ENCODE results near the gene H6PD. TPM values are rescaled to one million over a fixed set of nuclear protein-coding genes. Genes with fewer than 3 reads are reported as not detected.

The H6PD gene
- total RNA-seq, 8 experiments from 2014 or later, result 6.8 to 23.4 (median 9.3) TPM

DNA sequence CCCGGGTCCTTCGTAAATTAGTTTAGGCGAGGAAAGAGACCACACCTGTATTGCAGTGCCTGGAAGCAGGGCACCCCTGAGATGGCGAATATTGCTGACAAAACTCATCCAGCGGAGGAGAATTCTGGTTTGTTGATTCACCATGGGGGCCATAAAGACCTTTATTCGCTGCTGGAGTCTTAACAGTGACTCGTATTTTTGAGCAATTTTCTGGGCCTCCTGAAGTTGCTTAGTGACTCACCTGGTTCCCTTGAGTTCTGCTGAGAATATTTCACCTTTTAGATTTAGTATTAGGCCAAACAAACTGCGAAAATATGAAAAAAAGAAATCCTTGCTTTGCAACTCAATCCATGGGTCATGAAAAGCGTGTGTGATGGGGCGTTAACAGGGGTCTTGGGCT is 20.6 kb upstream of the H6PD start:
- H3K4me1 ChIP-seq (replicated peaks in 1 of 2), result no peaks in the 10 kb centered on the region
- H3K27ac ChIP-seq, result no peak overlapping the region
- no peak for ATAC-seq (replicated peaks in 6 of 8)
- 60 to 89% (median 81%) methylated on average over 1 to 10 of the region's 10 CpGs; no CpG with 5 or more reads in 3 of the 10 experiments for WGBS, 10 experiments
- in situ Hi-C loops (cut with MboI; ENCODE audit: low pct_unique_long_range_greater_than_20kb in 2 of 9, low sequenced_read_pairs in 9 of 9, unreplicated experiment in 9 of 9), result no loop called here
- no peak overlapping the region for H3K4me3 ChIP-seq

- Histone ChIP-seq H3K4me3 (no peak overlapping the region), H3K4me1 (replicated peaks in 1 of 2) (no peaks in the 10 kb centered on the region), H3K27ac (no peak overlapping the region)
- no peak for ATAC-seq (replicated peaks in 6 of 8)
- WGBS, 10 experiments, result 27 to 100% (median 60%) methylated on average over 1 to 5 of the region's 5 CpGs
- in situ Hi-C loops (cut with MboI; ENCODE audit: low pct_unique_long_range_greater_than_20kb in 2 of 9, low sequenced_read_pairs in 9 of 9, unreplicated experiment in 9 of 9), result no loop called here
These were observed 15.7 kb upstream of the H6PD start for GRCh38 chr1:9218917-9219316.

DNA sequence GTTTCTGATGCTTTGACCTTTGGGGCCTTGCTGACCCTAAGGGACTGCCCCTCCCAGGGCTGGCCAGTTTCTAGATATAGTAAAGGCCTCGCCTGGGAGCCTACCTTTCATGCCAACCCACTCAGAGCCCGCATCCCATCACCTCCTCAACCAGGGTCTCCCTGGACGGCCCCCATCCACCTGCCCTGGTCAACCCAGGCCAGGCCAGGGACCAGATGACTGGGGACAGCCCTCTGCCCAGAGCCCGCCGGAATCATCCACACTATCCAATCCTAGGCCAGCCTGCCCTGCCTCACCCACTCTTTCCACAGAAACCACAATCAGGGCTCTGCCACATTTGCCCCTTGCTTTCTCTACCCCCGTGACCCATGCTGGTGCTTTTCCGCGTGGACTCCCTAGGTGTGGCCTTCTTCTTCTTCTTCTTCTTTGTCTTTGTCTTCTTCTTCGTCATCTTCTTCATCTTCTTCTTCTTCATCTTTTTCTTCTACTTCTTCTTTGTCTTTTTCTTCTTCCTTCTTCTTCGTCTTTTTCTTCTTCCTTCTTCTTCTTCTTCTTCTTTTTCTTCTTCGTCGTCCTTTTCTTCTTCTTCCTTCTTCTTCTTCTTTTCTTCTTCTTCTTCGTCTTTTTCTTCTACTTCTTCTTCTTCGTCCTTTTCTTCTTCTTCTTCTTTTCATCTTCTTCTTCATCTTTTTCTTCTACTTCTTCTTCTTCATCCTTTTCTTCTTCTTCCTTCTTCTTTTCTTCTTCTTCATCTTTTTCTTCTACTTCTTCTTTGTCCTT is 11.5 kb upstream of the H6PD start:
- ATAC-seq (replicated peaks in 6 of 8), result no peak
- 69 to 94% (median 88%) methylated on average over 7 to 14 of the region's 14 CpGs for WGBS, 10 experiments
- Histone ChIP-seq H3K4me1 (replicated peaks in 1 of 2) (no peaks in the 10 kb centered on the region), H3K4me3 (no peak overlapping the region), H3K27ac (no peak overlapping the region)
- in situ Hi-C loops (cut with MboI; ENCODE audit: low pct_unique_long_range_greater_than_20kb in 2 of 9, low sequenced_read_pairs in 9 of 9, unreplicated experiment in 9 of 9), result no loop called here

- WGBS, 10 experiments, result 33 to 86% (median 67%) methylated on average over 1 to 9 of the region's 10 CpGs; no CpG with 5 or more reads in 3 of the 10 experiments
- Histone ChIP-seq H3K4me1 (replicated peaks in 1 of 2) (no peaks in the 10 kb centered on the region), H3K27ac (no peak overlapping the region), H3K4me3 (no peak overlapping the region)
- in situ Hi-C loops (cut with MboI; ENCODE audit: low pct_unique_long_range_greater_than_20kb in 2 of 9, low sequenced_read_pairs in 9 of 9, unreplicated experiment in 9 of 9), result no loop called here
- no peak for ATAC-seq (replicated peaks in 6 of 8)
These were observed 9.7 kb upstream of the H6PD start for GRCh38 chr1:9224664-9225410.

GRCh38 chr1:9225411-9225785 is 9.2 kb upstream of the H6PD start:
- no peaks in the 10 kb centered on the region for H3K4me1 ChIP-seq (replicated peaks in 1 of 2)
- 0 to 92% (median 52%) methylated on average over 1 to 4 of the region's 5 CpGs; no CpG with 5 or more reads in 2 of the 10 experiments for WGBS, 10 experiments

DNA sequence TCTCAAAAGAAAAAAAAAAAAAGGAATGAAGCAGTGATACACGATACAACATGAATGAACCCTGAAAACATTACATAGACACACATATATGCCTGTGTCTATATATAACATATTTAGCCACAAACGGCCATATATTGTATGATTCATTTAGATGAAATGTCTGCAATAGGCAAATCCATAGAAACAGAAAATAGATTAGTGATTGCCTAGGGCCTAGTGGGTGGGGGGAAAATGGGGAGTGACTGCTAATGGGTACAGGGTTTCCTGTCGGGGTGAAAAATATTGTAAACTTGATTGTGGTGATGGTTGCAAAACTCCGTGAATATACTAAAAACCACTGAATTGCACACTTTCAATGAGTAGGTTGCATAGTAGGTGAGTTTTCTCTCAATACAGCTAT is 6.0 kb upstream of the H6PD start:
- WGBS, 10 experiments, result 10 to 92% (median 78%) methylated on average over 1 to 4 of the region's 4 CpGs; no CpG with 5 or more reads in 1 of the 10 experiments
- in situ Hi-C loops (cut with MboI; ENCODE audit: low pct_unique_long_range_greater_than_20kb in 2 of 9, low sequenced_read_pairs in 9 of 9, unreplicated experiment in 9 of 9), result no loop called here

More at GRCh38 chr1:9225411-9225785, 9.2 kb upstream of the H6PD start:
- ATAC-seq (replicated peaks in 6 of 8), result no peak
- H3K4me3 ChIP-seq, result no peak overlapping the region
- H3K27ac ChIP-seq, result no peak overlapping the region
- in situ Hi-C loops (cut with MboI; ENCODE audit: low pct_unique_long_range_greater_than_20kb in 2 of 9, low sequenced_read_pairs in 9 of 9, unreplicated experiment in 9 of 9), result no loop called here

GRCh38 chr1:9229549-9229948 is 5.0 kb upstream of the H6PD start:
- in situ Hi-C loops (cut with MboI; ENCODE audit: low pct_unique_long_range_greater_than_20kb in 2 of 9, low sequenced_read_pairs in 9 of 9, unreplicated experiment in 9 of 9), result no loop called here
- no peak for ATAC-seq (replicated peaks in 6 of 8)
- 83 to 100% (median 92%) methylated on average over 2 to 5 of the region's 6 CpGs; no CpG with 5 or more reads in 2 of the 10 experiments for WGBS, 10 experiments
- no peak overlapping the region for H3K4me3 ChIP-seq
- H3K27ac ChIP-seq, result no peak overlapping the region
- H3K4me1 ChIP-seq (replicated peaks in 1 of 2), result no peaks in the 10 kb centered on the region

More for the DNA sequence above, 6.0 kb upstream of the H6PD start:
- Histone ChIP-seq H3K4me1 (replicated peaks in 1 of 2) (no peaks in the 10 kb centered on the region), H3K4me3 (no peak overlapping the region), H3K27ac (no peak overlapping the region)
- ATAC-seq (replicated peaks in 6 of 8), result no peak

DNA sequence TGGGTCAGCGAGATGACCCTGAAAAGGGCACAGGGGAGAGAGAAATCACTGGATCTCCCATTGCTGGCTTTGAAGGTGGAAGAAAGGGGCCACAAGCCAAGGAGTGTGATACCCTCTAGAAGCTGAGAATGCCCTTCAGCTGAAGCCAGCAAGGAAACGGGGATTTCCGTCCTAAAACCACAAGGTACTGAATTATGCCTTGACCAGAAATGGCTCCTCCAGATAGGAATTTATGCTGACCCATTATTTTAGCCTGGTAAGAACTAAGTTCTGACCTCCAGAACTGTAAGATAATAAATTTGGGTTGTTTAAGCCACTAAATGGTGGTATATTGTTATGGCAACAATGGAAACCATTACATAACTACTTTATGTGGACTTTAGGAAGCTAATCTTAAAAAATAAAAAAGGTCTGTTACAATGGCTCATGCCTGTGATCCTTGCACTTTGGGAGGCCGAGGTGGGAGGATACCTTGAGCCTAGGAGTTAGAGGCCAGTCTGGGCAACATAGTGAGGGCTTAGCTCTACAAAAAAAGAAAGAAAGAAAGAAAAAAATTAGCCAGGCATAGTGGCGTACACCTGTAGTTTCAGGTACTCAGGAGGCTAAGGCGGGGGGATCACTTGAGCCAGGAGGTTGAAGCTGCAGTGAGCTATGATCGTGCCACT is 3.6 kb upstream of the H6PD start:
- 68 to 100% (median 89%) methylated on average over 1 to 6 of the region's 7 CpGs for WGBS, 10 experiments
- Histone ChIP-seq H3K4me1 (replicated peaks in 1 of 2) (peaks cover 6% of the 10 kb centered on the region in 2 donors), H3K4me3 (no peak overlapping the region), H3K27ac (no peak overlapping the region)
- no peak for ATAC-seq (replicated peaks in 6 of 8)
- in situ Hi-C loops (cut with MboI; ENCODE audit: low pct_unique_long_range_greater_than_20kb in 2 of 9, low sequenced_read_pairs in 9 of 9, unreplicated experiment in 9 of 9), result no loop called here

DNA sequence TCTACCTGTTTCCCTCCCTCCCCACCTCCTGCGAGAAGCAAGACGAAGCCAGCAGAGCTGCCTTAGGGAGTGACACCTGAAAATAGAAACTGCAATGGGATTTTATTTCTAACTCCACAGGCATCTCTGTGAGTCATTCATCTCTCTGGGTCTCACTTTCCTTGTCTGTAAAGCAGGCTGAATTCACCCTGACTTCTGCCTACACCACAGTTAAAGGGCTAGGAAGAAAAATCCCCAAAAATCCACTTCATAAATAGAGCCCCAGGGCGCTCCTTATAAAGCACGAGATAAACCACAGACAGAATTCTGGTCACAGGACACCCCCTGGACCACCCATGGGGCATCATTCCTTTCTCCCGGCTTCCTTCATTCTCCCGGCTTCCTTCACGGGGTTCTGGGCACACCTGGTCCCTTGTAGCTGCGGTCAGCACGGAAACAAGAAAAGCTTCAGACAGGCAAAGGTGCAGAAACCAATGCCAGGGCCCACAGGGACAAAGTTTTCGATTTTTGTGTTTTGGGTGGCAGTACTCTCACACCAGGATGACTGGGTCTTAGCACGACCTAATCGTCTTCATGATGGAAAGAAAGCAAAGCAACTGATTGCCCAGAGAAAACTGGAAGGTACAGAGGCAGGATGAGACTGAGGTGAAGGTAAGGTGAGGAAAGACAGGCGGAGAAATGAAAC is 2.8 kb upstream of the H6PD start:
- in situ Hi-C loops (cut with MboI; ENCODE audit: low pct_unique_long_range_greater_than_20kb in 2 of 9, low sequenced_read_pairs in 9 of 9, unreplicated experiment in 9 of 9), result no loop called here
- ATAC-seq (replicated peaks in 6 of 8), result no peak

GRCh38 chr1:9233241-9233941 is 1.2 kb upstream of the H6PD start:
- in situ Hi-C loops (cut with MboI; ENCODE audit: low pct_unique_long_range_greater_than_20kb in 2 of 9, low sequenced_read_pairs in 9 of 9, unreplicated experiment in 9 of 9), result no loop called here
- WGBS, 10 experiments, result 80 to 100% (median 90%) methylated on average over 1 to 20 of the region's 20 CpGs
- Histone ChIP-seq H3K27ac (no peak overlapping the region), H3K4me1 (replicated peaks in 1 of 2) (peaks cover 6% of the 10 kb centered on the region in 2 donors), H3K4me3 (no peak overlapping the region)
- ATAC-seq (replicated peaks in 6 of 8), result no peak

More for the DNA sequence above, 2.8 kb upstream of the H6PD start:
- peaks cover 6% of the 10 kb centered on the region in 2 donors for H3K4me1 ChIP-seq (replicated peaks in 1 of 2)
- H3K4me3 ChIP-seq, result no peak overlapping the region
- 38 to 73% (median 64%) methylated on average over 3 to 13 of the region's 13 CpGs; no CpG with 5 or more reads in 2 of the 10 experiments for WGBS, 10 experiments
- no peak overlapping the region for H3K27ac ChIP-seq

DNA sequence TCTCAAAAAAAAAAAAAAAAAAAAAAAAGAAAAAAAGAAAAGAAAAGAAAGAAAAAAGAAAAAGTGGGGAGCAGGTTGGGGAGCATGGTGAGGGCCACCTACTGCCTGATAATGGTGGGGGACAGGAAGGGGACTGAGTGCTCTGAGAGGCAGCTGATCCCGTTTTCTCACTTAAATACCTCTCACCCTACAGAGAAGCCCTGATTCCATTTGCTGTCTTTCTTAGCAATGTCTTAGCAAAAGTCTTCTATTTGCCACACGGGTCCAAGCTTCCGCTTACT is 692 bp upstream of the H6PD start:
- H3K4me1 ChIP-seq (replicated peaks in 1 of 2), result peaks cover 6% of the 10 kb centered on the region in 2 donors
- in situ Hi-C loops (cut with MboI; ENCODE audit: low pct_unique_long_range_greater_than_20kb in 2 of 9, low sequenced_read_pairs in 9 of 9, unreplicated experiment in 9 of 9), result no loop called here
- H3K4me3 ChIP-seq, result peak overlapping the region in 4 of 5 donors; percentile 65 to 87 (median 82)
- H3K27ac ChIP-seq, result no peak overlapping the region
- 8 to 94% (median 56%) methylated on average over 1 to 3 of the region's 3 CpGs; no CpG with 5 or more reads in 1 of the 10 experiments for WGBS, 10 experiments
- ATAC-seq (replicated peaks in 6 of 8), result no peak

DNA sequence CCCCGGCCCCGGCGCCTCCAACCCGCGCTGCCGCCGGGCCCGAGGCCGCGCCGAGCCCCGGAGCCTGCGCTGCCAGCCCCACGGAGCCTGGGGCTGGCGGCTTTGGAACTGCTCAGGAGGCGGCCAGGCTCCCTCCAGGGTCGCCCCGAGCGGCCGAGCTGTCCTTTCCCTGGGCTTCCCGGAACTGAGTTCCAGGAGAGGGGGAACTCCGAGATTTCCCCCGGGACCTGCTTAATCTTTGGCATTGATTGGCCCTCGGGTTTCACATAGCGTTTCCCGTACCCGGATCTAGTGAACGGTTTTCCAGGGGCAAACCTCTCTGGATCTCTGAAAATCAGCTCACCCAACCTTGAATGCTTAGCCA is 504 bp downstream of the H6PD start:
- in situ Hi-C loops (cut with MboI; ENCODE audit: low pct_unique_long_range_greater_than_20kb in 2 of 9, low sequenced_read_pairs in 9 of 9, unreplicated experiment in 9 of 9), result no loop called here
- H3K4me1 ChIP-seq (replicated peaks in 1 of 2), result peaks cover 6 to 9% of the 10 kb centered on the region in 2 donors
- 0 to 2% (median 0%) methylated on average over 1 to 14 of the region's 28 CpGs; no CpG with 5 or more reads in 4 of the 10 experiments for WGBS, 10 experiments
- peak overlapping the region; percentile 65 to 87 (median 83) for H3K4me3 ChIP-seq
- peak overlapping the region; percentile 74 to 88 for H3K27ac ChIP-seq
- no peak for ATAC-seq (replicated peaks in 6 of 8)
